ENCODE measurements around the gene FAM168A. TPM values are rescaled to one million over a fixed set of nuclear protein-coding genes. Genes with fewer than 3 reads are reported as not detected.

FAM168A gene
- total and polyA plus RNA-seq, 10 of the 15 experiments (the other 5 are each of a cell fraction or from before 2014, with no cell fraction given): 1.7 to 20.0 (median 10.0) TPM

- TF ChIP-seq, protein P1, sequence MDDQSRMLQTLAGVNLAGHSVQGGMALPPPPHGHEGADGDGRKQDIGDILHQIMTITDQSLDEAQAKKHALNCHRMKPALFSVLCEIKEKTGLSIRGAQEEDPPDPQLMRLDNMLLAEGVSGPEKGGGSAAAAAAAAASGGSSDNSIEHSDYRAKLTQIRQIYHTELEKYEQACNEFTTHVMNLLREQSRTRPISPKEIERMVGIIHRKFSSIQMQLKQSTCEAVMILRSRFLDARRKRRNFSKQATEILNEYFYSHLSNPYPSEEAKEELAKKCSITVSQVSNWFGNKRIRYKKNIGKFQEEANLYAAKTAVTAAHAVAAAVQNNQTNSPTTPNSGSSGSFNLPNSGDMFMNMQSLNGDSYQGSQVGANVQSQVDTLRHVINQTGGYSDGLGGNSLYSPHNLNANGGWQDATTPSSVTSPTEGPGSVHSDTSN (IDR thresholded peaks at IDR 0.05; ENCODE audit: insufficient replicate concordance, low read depth, low read length): no peak
- no peak for TF ChIP-seq ASH2L (IDR thresholded peaks at IDR 0.05; ENCODE audit: borderline replicate concordance, low read depth)
- TF ChIP-seq NFYB (IDR thresholded peaks at IDR 0.05; ENCODE audit: insufficient read depth, low read depth, low read length): no peak
- no peak for TF ChIP-seq STAT1 (conservative IDR thresholded peaks at IDR 0.05)
- no peak for TF ChIP-seq CHD4 (IDR thresholded peaks at IDR 0.05)
- TF ChIP-seq MTA2 (IDR thresholded peaks at IDR 0.05; ENCODE audit: low read depth): no peak
- TF ChIP-seq CREB1 (IDR thresholded peaks at IDR 0.05; ENCODE audit: low read depth): no peak
- TF ChIP-seq ETV6 (conservative IDR thresholded peaks at IDR 0.05 in 1 of 2, IDR thresholded peaks at IDR 0.05 in 1 of 2; ENCODE audit: borderline replicate concordance in 1 of 2, low read depth in 1 of 2): no peak
- TF ChIP-seq ZNF207 (IDR thresholded peaks at IDR 0.05; ENCODE audit: borderline replicate concordance): no peak
Measured at GRCh38 chr11:73641668-73642067, 43.8 kb upstream of the FAM168A start (continued).

DNA sequence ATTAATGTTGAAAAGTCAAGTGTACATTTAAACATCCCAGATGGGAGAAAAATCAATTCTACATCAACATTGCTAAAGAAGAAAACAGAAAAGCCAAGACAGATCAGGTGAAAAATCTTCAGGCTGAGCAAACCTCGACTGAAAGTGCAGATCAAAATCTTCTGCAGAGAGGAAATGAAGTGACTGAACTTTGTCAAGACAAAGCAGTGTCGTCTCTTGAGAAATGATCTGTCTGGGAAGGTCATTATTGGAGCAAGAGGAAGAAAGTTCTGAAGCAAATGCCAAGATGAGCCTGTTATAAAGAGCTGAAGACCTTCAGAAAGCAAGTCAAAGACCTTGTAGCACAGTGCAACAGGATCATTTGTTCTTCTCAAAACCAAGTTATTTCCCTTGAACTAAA, 42.7 kb upstream of the FAM168A start:
- SMC1A ChIA-PET (ENCODE audit: uncharacterized antibody, unreplicated experiment): interaction anchor here (1.3 kb wide), 1 partner anchor 15 kb away, joined by 6 read pairs; no protein-coding TSS in a partner anchor
- no peak for ATAC-seq
- Histone ChIP-seq H3K4me1 (ENCODE audit: control insufficient read depth, insufficient read depth, low read length) (no peaks in the 10 kb centered on the region), H3K27ac (ENCODE audit: control insufficient read depth, insufficient read depth) (no peak overlapping the region), H2AFZ (ENCODE audit: control insufficient read depth, low read depth, low read length) (no peak overlapping the region), H3K79me2 (ENCODE audit: control insufficient read depth, insufficient read depth, low read length) (no peaks in the 10 kb centered on the region), H3K4me3 (no peak overlapping the region), H3K9ac (ENCODE audit: control insufficient read depth, insufficient read depth, low read length) (no peak overlapping the region), H3K4me2 (ENCODE audit: control insufficient read depth, insufficient read depth) (no peak overlapping the region), H3K36me3 (ENCODE audit: control insufficient read depth in 2 of 2, insufficient read depth in 2 of 2, low read length in 1 of 2) (no peaks in the 10 kb centered on the region), H3K27me3 (replicated peaks in 1 of 2; ENCODE audit: control insufficient read depth in 2 of 2, insufficient read depth in 2 of 2, low read length in 1 of 2) (no peaks in the 10 kb centered on the region), H4K20me1 (ENCODE audit: control insufficient read depth, insufficient read depth) (no peaks in the 10 kb centered on the region), H3K9me3 (replicated peaks; ENCODE audit: control insufficient read depth, insufficient read depth, low read length) (no peaks in the 10 kb centered on the region)
- DNase-seq (ENCODE audit: low read depth, low spot score): no peak
- WGBS (ENCODE audit: insufficient coverage, insufficient replicate concordance, low lambda C conversion rate, missing lambda C conversion rate): 14% methylated on average over 2 of the region's 2 CpGs
- RAD21 ChIA-PET (ENCODE audit: unreplicated experiment): interaction anchor here (0.7 kb wide), 1 partner anchor 15 kb away, joined by 3 read pairs; no protein-coding TSS in a partner anchor
- in situ Hi-C loops (cut with MboI) (no loop called here), intact Hi-C loops (cut with micrococcal nuclease; ENCODE audit: unreplicated experiment) (no loop called here)
- POLR2A ChIA-PET: interaction anchor here (0.6 to 1.1 kb wide), 3 partner anchors 10 to 340 kb away, joined by 3 to 7 read pairs (median 5); no protein-coding TSS in a partner anchor
- no peak for FAIRE-seq
- CTCF ChIA-PET: interaction anchor here (0.7 to 1.1 kb wide), 3 partner anchors 15 to 20 kb away, joined by 4 to 6 read pairs (median 4); no protein-coding TSS in a partner anchor
- no TSS peak for BruUV-seq (replicated peaks)
- TF ChIP-seq, protein P2, sequence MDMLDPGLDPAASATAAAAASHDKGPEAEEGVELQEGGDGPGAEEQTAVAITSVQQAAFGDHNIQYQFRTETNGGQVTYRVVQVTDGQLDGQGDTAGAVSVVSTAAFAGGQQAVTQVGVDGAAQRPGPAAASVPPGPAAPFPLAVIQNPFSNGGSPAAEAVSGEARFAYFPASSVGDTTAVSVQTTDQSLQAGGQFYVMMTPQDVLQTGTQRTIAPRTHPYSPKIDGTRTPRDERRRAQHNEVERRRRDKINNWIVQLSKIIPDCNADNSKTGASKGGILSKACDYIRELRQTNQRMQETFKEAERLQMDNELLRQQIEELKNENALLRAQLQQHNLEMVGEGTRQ (IDR thresholded peaks at IDR 0.05; ENCODE audit: borderline replicate concordance, low read depth, low read length): no peak
- TF ChIP-seq PRDM15 (CRISPR knock-in tag; IDR thresholded peaks at IDR 0.05) (no peak), HDAC2 (IDR thresholded peaks at IDR 0.05) (no peak), SIN3A (IDR thresholded peaks at IDR 0.05; ENCODE audit: low read depth, low read length) (no peak), IRF5 (IDR thresholded peaks at IDR 0.05; ENCODE audit: borderline replicate concordance) (no peak), RBBP5 (conservative IDR thresholded peaks at IDR 0.05) (no peak), ATF7 (IDR thresholded peaks at IDR 0.05; ENCODE audit: low read depth) (no peak), HDAC6 (IDR thresholded peaks at IDR 0.05; ENCODE audit: unreplicated experiment) (no peak)
